ENCODE measurements around the gene ASF1A.

Gene ASF1A

DNA sequence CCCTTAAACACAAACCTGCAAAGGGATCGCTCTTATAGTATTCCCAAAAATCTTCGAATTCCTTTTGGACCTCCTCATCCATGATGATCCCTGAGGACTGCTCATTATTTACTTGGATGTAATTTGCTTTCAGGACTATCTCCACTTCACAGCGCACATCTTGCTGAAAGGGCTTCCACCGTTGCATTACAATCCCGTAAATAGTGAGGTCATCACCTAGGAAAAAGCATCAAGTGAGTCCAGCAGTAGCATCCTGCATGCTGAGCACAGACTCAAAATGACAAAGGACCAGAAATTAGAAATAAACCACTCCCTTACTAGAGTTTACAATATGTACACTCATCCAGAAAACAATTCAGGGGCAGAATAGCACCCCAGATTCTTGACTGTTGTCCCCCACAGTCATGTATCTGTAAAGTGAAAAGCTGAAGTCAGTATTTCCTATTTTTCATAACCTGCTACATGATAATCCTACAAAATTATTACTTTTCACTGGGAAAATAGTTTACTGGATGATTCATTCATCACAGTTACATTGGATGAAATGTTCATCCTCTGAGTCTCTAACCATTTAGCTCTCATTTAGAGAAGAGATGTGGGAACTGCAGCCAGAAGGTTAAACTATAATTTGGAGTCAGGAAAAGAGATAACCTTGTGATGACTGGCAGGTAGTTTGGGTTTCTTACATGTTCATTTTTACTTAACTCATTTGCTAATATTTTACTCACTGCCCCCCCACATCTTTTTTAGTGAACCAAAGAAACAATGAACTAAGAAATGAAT, 23.8 kb downstream of the ASF1A start:
- no peak for DNase-seq

DNA sequence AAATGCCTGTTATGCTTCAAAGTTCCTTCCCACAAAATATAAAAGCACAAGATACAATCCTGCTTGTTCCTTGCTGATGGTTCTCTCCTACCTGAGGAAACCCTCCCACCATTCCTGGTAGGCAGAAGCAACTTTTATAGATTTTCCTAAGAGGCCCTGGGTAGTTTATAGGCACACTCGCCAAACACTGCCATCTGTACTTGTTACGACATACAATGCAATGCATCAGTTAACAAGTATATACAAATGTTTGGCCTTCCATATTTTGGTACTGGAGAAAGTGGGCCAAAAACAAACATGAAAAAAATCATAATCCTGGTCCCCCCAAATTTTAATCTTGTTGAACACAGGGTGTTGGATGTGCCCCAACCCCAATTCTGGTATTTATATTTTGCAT, 24.4 kb downstream of the ASF1A start:
- DNase-seq: no peak

DNA sequence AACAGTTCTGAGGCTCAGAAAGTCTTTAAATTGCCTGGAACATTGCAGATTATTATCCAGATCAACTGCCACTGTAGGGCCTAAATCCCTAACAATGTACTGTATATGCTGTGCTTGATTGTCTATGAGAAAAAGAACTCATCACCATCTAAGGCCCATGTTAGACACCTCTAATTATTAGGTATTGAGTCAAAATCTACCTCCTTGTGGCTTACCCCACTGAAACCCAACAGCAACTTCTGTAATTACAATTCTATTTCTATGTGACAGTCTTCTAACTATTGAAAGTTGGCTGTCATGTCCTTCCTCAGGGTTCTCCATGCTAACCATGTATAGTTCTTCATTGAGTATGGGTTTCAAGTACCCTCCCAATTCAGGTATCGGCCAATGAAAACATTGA, 27.1 kb downstream of the ASF1A start:
- DNase-seq: no peak

DNA sequence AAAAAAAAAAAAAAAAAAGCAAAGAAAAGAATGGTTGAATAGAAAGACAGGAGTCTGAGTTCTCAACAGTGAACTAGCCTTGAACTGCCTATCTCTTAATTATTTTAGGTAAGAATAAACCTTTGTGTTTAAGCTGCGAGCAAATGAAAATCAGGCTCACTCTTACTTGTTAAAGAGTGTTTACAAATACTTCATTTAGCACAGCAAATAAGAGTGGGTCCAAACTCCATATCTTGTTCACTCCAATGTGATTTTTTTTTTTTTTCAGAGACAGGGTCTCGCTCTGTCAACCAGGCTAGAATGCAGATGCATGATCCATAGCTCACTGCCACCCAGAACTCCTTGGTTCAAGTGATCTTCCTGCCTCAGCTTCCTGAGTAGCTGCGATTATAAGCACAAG, 29.1 kb downstream of the ASF1A start:
- DNase-seq: no peak

DNA sequence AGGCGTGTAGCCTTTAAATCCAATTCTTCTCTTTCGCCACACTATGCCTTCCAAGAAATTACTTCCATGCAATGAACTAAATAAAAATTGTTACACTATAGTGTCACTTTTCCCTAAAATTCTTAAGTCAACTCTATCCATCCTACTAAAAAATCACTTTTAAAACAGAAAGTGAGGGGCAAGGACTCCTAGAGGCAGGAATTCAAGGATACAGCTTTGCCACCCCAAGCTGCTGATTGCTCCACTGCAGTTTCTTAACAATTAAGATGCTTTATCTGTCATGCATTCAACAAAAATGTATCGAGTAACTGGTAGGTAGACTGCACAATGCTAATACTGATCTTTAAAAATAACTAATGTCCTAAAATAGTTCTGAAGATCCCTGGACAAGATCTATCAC, 36.7 kb downstream of the ASF1A start:
- no peak for DNase-seq

DNA sequence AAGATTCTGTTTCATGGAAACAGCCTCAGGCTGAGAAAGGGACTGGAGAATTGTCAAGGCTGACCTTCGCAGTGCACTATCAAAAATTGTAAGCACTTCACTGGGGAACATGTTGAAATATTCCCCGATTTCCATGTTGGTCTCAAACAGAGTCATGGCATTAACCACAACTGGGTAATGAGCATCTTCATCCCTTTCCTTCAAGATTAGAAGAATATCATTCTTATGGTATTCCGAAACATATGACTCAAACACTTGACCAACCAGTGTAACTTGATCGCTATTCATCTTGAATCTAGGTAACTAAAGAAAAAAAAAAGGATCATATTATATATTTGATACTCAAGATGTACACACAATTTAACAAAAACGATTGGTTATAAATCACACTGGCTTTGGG, 37.5 kb downstream of the ASF1A start:
- DNase-seq: no peak

DNA sequence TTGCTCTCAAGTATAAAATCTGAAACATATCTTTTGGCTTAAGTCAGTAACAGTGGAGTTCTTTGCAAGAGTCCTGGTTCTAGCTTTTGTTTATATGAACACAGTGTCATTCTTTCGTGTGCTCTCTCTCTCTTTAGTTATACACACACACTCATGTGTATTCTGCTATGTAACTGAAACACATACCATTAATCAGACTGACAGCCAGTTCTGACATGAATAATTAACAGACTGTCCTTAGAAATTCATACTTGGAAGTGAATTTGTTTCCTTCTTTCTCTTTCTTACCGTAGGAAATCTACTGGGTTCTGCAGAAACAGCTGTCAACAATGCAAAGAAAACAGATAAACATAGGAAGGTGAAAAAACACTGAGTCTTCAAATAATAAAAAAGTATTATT, 38.5 kb downstream of the ASF1A start:
- DNase-seq: no peak

DNA sequence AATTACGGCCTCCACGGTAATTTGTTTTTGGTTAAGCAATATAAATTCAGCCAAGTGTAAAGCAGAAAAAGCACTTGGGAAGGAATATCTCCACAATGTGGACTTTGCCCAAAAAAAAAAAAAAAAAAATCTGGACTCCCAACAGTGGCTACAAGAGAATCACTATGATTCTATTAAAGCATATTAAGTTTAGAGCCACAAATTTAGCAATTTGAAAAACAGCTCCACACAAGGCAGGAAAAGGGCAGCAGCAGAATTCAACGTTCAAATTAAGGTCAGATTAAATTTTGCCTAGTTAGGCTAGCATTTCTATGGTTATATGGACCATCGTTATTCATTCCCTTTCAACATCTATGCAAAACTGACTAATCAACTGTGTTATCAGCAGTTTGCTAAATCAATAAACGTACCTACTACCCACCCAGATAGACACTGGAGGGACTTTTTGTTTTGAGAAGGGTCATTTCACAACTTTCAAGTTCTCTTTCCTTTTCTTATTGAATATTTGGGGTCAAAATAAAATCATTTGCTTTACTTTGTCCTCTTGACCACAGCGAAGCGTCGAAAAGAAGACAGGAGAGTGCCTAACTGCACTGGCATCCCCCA, 40.0 kb downstream of the ASF1A start:
- DNase-seq: no peak

DNA sequence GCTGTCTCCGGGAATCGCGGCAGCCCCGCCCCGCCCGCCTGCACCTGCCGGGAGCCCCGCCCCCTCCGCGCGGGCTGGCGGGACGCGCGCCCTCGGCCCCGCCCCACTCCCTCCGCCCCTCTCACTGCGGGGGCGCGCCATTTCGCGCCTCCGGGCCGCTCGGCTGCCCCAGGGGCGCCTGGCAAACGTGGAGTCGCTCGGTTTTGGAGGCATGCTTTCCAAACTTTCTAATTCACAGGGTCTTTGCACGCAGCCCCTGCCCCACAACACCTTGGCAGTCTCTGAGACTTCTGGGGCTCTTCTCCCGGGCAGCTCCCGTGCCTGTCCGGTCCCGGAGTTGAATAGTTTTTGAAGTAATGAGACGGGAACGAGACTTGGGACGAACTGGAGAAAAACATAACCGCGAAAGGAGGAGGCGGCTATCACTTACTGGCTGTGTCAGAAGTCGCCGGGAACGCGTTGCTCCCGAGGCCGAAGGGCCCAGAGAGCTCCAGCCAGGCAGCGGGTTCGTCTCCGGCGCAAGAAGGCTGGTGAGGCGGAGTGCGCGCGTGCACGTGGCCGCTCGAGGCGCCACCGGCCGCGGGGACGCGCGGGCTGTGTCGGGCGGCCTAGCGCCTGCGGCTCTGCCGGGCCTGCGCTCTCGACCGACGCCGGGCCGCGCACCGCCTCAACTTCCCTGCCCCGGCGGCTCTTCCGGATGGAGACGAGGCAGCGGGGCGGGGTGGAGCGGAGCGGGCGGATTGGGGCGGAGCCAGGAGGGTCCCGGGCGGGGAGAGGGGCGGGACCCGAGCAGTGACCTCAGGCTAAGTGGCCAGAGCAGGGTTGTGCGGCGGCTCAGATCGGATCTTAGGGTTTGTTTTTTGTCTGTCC, 40.7 kb downstream of the ASF1A start, which contains the start of gene MCM9:
Gene MCM9, minus strand, starts transcription at position 699 of the 870 bp plus-strand sequence. CDS start 3,436 bp downstream, outside the sequence.
- DNase-seq: peak; percentile 71

DNA sequence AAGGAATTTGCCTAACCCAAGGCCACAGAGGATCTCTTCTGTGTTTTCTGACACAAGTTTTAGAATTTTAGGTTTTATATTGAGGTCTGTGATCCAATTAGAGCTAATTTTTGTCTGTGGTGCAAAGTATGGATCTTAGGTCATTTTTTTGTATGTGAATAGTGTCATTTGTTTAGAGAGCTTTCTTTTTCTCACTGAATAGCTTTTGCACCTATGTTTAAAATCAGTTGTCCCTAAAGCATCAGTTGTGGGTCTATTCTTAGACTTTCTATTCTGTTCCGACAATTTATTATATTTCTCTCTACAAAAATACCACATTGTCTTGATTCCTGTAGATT, 41.3 kb downstream of the ASF1A start:
- DNase-seq: no peak

DNA sequence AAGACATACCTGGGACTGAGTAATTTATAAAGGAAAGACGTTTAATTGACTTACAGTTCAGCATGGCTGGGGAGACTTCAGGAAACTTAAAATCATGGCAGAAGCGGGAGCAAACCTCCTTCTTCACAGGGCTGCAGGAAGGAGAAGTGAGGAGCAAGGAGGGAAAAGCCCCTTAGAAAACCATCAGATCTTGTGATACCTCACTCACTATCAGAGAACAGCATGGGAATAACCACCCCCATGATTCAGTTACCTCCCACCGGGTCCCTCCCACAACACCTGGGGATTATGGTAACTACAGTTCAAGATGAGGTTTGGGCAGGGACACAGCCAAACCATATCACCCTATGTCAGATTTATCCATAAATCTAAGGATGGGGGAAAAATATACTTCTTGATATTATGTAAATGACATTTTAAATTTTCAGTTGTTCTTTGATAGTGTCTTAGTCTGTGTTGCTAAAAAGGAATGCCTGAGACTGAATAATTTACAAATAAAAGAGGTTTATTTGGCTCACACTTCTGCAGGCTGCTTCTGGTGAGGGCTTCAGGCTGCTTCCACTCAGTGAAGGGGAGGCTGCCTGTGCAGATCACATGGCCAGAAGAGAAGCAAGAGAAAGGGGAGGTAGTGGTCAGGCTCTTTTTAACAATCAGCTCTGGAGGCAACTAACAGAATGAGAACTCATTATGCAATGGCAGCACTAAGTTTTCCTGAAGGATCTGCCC, 42.2 kb downstream of the ASF1A start:
- DNase-seq: no peak

DNA sequence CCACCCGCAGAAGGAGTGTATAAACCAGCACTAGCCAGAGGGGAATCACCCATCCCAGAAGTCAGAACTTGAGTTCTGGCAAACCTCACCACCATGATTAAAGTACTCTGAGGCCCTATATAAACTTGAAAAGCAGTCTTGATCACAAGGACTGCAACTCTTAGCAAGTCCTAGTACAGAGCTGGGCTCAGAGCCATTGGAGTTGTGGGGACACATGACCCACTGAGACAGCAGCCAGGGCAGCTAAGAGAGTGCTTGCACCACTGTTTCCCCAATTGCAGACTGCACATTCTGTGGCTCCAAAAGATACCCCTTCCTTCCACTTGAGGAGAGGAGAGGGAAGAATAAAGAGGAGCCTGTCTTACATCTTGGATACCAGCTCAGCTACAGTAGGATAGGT, 45.7 kb downstream of the ASF1A start:
- no peak for DNase-seq

DNA sequence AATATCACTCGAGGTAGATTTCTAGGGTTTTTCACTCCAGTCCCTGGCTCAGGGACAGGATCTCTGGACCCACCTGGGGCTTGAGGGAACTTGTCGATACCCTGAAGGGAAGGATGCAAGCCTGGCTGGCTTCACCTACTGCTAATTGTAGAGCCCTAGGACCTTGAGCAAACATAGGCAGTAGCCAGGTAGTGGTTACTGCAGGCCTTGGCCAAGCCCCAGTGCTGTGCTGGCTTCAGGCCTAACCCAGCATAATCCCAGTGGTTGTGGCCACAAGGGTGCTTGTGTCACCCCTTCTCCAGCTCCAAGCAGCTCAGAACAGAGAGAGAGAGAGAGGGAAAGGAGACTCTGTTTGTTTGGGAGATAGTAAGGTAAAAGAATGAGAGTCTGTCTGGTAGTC, 46.8 kb downstream of the ASF1A start:
- no peak for DNase-seq

DNA sequence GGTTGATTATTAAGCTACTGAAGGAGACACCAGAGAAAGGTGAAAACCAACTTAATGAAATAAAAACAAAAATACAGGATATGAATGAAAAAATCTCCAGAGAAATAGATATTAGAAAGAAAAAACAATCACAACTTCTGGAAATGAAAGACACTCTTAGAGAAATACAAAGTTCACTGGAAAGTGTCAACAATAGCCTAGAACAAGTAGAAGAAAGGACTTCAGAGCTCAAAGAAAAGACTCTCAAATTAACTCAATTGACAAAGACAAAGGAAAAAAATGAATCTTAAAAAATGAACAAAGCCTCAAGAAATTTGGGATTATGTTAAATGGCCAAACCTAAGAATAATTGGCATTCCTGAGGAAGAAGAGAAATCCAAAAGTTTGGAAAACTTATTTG, 51.3 kb downstream of the ASF1A start:
- DNase-seq: no peak

DNA sequence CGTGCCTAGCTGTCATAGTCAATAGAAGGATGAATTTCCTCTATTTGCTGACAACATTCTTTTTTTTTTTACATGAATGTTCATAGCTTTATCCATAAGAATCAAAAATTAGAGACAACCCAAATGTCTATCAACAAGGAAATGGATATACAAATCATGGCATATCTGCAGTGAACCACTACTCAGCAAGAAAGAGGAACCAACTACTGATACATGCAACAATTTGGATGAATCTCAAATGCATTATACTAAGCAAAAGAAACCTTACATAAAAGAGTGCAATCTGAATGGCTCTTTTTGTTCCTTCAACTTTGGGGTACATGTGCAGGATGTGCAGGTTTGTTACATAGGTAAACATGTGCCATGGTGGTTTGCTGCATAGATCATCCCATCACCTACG, 58.7 kb downstream of the ASF1A start:
- DNase-seq: no peak

DNA sequence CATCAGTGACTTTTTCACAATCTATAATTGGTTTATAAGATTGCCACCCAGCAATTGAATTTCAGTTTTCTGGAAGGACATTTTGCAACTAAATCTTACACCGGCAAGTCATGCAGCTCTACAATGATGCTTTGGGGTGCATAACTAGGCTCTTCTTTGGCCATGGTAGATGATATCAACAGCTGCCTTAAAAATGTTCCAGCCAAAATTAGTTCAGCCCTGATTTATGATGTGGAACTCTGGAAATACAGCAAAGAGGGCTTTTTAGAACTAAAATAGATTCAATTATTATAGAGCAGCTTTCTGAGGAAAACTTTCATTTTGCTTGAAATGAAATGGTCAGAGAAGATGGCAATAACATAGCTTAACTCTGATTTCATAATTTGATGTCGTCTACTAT, 59.4 kb downstream of the ASF1A start:
- DNase-seq: no peak

Data from NCI-H1048 (cell line).